ENCODE data around the gene CHFR. TPM values are rescaled to one million over a fixed set of nuclear protein-coding genes. Genes with fewer than 3 reads are reported as not detected.

The CHFR gene
- total and polyA plus RNA-seq, 2 experiments from 2014 or later = 23.0 to 42.7 TPM

DNA sequence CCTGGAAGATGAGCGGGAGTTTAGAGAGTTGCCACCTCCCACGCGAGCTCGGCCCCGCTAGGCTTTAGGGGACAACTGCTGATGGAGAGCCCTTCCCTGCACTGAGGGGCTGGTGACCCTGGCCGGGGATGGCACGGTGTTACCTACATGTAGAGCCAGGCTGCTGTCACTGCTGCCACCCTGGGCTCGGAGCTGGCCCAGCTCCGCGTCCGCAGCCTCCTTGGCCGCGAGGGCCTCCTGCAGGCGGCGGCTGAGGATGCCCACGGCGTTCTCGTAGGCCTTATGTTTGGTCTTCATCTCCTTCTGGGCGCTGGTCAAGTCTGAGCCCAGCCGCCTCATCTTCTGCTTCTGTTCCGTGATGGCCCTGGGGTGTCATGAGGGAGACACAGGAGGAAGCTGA lies 101.2 kb downstream of the CHFR start (continued):
- no peak for TF ChIP-seq JUNB (IDR thresholded peaks at IDR 0.05; ENCODE audit: unreplicated experiment)
- TF ChIP-seq, protein P1, sequence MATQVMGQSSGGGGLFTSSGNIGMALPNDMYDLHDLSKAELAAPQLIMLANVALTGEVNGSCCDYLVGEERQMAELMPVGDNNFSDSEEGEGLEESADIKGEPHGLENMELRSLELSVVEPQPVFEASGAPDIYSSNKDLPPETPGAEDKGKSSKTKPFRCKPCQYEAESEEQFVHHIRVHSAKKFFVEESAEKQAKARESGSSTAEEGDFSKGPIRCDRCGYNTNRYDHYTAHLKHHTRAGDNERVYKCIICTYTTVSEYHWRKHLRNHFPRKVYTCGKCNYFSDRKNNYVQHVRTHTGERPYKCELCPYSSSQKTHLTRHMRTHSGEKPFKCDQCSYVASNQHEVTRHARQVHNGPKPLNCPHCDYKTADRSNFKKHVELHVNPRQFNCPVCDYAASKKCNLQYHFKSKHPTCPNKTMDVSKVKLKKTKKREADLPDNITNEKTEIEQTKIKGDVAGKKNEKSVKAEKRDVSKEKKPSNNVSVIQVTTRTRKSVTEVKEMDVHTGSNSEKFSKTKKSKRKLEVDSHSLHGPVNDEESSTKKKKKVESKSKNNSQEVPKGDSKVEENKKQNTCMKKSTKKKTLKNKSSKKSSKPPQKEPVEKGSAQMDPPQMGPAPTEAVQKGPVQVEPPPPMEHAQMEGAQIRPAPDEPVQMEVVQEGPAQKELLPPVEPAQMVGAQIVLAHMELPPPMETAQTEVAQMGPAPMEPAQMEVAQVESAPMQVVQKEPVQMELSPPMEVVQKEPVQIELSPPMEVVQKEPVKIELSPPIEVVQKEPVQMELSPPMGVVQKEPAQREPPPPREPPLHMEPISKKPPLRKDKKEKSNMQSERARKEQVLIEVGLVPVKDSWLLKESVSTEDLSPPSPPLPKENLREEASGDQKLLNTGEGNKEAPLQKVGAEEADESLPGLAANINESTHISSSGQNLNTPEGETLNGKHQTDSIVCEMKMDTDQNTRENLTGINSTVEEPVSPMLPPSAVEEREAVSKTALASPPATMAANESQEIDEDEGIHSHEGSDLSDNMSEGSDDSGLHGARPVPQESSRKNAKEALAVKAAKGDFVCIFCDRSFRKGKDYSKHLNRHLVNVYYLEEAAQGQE (IDR thresholded peaks at IDR 0.05; ENCODE audit: unreplicated experiment) = no peak
- TF ChIP-seq POLR2AphosphoS5 (IDR thresholded peaks at IDR 0.05; ENCODE audit: low read depth) = no peak
- TF ChIP-seq ZNF114 (CRISPR knock-in tag; IDR thresholded peaks at IDR 0.05) = no peak

DNA sequence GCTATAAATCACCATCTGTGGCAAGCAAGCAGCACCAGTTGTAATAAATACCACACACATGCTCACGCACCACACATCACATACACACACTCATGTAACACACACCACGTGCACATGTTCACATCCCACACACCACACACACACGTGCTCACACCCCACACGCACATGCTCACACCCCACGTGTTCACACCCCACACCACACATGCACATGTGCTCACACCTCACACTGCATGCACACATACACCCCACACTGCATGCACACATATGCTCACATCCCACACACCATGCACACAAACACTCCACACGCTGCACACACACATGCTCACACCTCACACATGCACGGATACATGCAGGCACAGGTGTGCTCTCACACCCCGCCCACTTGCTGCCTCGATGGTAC lies 102.8 kb downstream of the CHFR start:
- no peaks in the 10 kb centered on the region for H3K79me2 ChIP-seq (replicated peaks; ENCODE audit: insufficient read depth)
- no peak overlapping the region for H3K4me3 ChIP-seq
- no peaks in the 10 kb centered on the region for H4K20me1 ChIP-seq (replicated peaks; ENCODE audit: insufficient read depth)
- Mint-ChIP-seq H3K4me3 (no peak overlapping the region), H3K27me3 (ENCODE audit: insufficient read depth, low read depth, poor library complexity) (peaks cover 11% of the 10 kb centered on the region), H3K27ac (no peak overlapping the region), H3K9me3 (no peaks in the 10 kb centered on the region), H3K4me1 (no peaks in the 10 kb centered on the region), H3K36me3 (ENCODE audit: low read depth) (peaks cover 73% of the 10 kb centered on the region)
- ATAC-seq (no peak), DNase-seq (ENCODE audit: low spot score) (no peak)
- no peaks in the 10 kb centered on the region for H3K4me1 ChIP-seq (ENCODE audit: insufficient read depth)
- no peak overlapping the region for H2AFZ ChIP-seq
- H3F3A ChIP-seq (replicated peaks; ENCODE audit: low read depth) = 0 out of 2 replicates have a peak, but pooled peaks cover 6% of the 10 kb centered on the region
- no peak overlapping the region for H3K27ac ChIP-seq (ENCODE audit: low read depth)
- no peak overlapping the region for H3K4me2 ChIP-seq
- H3K27me3 ChIP-seq (ENCODE audit: insufficient read depth) = no peaks in the 10 kb centered on the region
- H3K36me3 ChIP-seq (ENCODE audit: insufficient read depth) = peaks cover 21% of the 10 kb centered on the region
- TF ChIP-seq STAT1 (IDR thresholded peaks at IDR 0.05; ENCODE audit: unreplicated experiment) (no peak), CTCF (conservative IDR thresholded peaks at IDR 0.05; ENCODE audit: low read depth in 2 of 2) (no peak), CREB1 (CRISPR knock-in tag; IDR thresholded peaks at IDR 0.05; ENCODE audit: low read depth) (no peak), JUNB (IDR thresholded peaks at IDR 0.05; ENCODE audit: unreplicated experiment) (no peak), EZH2phosphoT487 (IDR thresholded peaks at IDR 0.05; ENCODE audit: unreplicated experiment) (no peak)
- TF ChIP-seq, protein P1 (IDR thresholded peaks at IDR 0.05; ENCODE audit: unreplicated experiment) = no peak
- no peaks in the 10 kb centered on the region for H3K9me2 ChIP-seq (ENCODE audit: insufficient read depth)

Data from GM23338 (cell line).